Dedifferentiated amniotic fluid mesenchymal stem cell (primary cell): Measurements from ENCODE around the gene KLHL42.
"Not testable (repeated sequence)": the region's sequence is repeated elsewhere in the genome, so short reads cannot be mapped to it uniquely, and the experiment has no call there.

Source experiments
- DNase-seq: peaks from one replicate; pipeline ENCODE4 v3.0.0-alpha.2; 2016; ENCODE audit errors: extremely low spot score

KLHL42 gene

DNA sequence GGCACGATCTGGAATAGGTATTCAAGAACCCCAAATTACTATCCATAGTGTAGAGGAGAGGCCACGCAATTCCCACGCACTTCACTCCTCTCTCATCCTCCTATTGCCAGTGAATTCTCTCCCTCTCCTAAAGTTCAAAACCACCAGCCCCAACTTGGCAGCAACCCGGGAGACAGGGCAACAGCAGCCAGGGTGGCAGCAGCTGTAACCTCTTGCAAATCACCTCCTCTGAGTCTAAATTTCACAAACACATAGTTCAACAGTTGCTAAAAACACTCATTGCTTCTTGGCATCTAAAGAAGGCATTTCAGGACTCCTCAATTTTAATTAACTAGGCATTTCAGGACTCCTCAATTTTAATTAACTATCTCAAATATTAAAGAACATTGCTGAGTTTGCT lies 37.7 kb downstream of the KLHL42 start:
- no peak for DNase-seq

DNA sequence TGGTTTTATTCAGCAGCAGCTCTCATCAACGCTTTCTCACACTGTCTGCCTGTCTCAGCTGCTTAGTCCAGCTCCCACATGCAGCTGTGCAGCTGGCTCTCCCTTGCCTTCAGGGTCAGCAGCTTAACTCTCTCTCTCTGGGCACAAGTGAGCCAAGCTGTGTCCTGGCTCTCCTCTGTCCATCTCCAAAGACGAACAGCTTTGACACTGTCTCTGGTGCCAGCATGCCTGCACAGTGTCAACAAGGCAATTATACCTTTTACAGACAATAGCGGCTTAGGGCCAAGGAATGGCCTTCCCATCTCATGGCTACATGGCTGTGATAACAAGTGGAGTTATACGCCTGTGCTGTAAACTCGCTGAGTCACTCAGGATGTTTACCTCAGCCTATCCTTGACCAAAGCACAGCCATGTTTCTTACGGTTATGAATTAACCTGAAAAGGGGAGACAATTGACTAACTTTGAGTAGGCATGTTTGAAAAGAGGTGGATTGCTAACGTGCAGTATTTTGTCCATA lies 38.4 kb downstream of the KLHL42 start:
- no peak for DNase-seq

DNA sequence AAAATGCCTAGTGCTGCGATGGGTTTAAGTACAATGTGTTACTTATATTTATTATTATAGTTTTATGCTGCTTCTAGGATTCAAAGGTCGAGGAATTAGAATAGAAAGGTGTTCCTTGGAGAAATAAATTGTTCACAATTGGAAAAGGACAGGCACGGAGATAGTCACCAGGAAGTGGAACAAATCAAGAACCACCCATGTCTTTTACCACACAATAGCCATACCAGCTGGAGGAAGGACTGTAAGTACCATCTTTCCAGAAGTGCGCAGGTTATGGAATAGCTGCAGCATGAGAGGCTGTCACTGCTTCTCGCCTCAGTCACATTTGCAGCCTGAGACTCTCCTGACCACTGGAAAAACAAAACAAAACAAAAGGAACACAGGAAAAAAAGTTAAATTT lies 40.5 kb downstream of the KLHL42 start:
- DNase-seq: no peak

DNA sequence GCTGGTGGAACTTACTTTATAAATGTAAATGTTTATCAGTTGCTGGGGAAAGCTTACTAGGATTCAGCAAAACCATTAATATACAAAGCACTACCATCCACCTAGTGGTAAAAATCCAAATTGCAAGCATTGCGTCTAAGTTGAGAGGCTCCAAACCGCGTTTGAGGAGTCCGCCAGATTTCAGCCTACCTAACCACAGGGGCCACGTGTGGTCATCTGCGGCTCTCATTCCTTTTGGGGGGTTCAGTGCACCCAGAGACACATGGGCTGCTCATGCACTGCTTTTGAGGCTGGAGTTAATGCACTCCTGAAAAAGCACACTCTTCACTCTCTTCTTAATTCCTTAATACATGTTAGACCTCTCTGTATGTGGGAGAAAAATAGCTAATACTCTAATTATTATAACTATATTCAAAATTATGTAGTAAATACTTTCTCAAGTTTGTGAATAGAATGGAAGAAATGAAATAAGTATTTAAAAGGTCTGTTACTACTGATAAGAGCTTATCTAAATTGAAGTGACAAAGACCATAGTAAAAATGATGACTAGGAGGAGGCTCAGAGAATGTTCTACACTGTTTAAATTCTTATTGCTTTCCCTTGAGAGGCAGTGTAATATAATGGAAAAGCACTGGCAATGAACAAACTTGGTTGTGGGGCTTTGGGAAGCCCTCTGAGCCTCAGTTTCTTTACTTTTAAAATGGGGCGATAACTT lies 41.4 kb downstream of the KLHL42 start:
- peak; percentile 80 for DNase-seq

DNA sequence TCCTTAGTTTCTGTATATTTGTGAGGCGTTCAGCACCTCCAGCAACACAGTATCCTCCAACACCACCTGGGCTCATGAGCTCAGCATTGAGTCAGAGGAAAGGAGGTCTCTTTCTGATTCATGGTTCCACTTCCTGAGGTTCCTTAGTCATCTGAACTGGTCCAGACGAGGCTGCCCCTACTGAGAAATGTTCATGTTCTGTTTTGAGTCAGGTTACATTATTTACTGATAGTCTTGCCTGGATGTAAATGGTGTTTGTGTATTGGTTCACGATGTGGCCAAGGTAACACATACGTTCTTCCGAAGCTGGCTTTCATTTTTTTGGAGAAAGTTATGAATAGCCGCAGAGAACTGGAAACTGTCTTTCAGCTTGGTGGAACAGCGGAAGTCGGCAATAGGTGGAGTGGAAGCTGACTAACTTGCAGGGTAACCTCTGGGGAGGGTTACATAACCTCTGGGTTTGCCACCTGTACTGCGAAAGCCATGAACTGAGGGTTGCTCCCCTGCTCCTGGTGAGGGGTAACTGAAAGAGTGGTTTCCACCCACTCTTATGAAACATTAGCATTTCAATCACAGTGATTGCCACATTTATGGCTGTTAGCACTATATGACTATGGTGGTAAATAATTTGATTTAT lies 42.2 kb downstream of the KLHL42 start:
- DNase-seq: no peak

DNA sequence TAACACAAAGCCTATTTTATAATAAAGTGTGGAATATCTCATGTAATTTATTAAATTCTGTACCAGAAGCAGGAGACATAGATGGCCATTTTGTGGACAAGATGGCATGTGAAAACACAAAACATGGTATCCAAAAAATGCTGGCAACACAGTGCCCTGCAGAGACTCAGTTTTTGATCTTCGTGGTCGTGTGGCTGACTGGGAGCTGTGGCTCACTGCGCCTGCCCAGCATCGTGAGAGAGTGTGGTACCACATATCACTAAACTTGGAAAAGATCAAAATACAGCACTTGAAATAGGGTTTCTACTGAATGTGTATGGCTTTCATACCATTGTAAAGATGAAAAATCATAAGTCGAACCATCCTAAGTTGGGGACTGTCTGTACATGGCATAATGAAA lies 43.0 kb downstream of the KLHL42 start:
- DNase-seq: no peak

DNA sequence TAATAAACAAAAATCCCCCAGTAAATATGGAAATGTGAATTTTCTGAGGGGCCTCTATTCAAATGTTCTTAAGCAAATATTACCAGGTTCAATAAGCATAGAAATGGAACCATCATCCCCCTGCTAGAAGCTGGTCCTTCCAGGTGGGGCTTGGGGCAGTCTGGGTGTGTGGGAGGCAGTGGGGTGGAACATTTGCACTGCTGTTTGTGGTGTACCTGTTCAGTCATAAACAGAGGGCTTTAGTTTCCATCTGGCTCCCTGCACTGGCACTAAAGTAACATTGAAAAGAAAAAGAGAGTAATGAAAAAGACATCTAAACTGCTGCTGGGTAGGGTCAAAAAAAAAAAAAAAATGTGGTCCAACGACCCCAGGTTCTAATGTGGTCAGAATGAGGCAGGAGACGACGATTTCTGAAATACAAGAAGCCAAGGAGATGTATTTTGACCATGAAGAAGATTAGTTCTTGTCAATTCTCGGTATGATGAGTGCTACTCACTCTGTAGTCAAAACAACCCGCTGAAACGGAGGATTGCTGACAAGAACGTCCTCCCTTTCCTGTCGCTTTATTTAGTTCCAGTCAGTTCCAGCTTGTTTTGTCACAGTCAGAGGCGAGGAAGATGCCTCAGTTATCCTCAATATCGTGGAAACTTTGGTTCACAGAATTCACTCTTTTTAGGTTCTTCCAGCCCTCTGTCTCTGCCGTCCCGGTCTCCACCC lies 44.3 kb downstream of the KLHL42 start:
- no peak for DNase-seq

DNA sequence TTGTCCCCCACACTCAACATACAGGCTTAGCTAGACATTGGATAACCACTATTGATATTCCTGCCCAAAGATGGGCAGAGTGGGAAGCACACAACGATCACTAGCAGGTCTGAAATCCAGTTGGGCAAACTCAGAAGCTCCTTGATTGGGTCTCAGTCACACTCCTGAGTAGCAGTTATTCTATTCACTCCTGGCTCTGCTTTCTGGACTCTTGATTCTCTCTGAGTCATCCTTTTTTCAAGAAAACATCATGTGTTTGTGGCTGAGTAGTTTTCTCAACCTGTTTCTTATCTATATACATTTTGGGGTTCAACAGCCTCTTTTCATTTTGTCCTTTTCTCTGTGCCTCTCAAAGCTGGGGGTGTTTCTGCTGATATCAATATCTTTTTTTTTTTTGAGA lies 46.0 kb downstream of the KLHL42 start:
- DNase-seq: no peak

DNA sequence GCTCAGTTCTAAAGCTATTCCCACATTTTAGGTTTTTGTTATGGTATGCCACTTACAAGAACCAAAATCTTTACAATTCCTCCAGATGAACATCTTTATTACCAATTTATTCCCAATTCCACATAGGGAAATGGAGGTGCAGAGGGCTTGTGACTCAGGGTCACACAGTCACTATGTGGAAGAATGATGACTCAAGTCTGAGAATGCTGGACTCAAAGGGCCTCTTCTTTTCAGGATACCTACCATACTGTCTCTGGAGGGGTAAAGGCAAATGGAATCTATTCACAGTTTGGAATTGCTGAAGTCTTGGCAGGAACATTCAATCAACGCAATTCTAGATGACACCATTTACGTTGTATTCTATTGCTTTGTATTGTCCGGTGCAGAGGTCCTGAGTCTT lies 48.2 kb downstream of the KLHL42 start:
- DNase-seq: no peak

DNA sequence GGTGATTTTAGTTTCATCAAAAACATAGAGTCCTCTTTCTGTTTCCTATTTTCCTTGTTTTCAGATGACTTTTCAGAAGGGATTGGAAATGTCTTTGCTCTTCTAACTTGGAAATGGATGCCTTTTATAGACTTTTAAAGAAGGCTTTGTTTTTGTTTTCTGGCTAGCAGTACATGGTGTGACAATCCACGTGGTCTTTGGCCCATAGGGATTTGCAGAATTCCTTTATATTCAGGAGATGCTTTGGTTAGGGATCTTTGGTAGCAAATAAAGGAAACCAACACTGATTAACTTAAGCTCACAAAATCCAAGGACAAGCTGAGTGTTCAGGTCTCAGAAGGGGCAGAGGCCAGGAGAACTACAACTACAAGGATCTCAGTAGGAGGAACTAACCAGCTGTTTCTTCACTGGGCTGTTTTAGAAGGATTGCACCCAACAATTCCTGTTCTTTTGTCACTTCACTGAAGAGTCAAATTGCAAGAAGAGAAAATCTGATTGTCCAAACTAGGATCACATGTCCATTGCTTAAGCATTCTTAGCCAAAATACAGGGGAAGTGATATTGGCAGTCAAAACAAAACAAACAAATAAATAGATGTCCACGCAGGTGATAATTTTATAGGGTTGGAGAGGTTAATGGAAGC lies 58.6 kb downstream of the KLHL42 start:
- no peak for DNase-seq

DNA sequence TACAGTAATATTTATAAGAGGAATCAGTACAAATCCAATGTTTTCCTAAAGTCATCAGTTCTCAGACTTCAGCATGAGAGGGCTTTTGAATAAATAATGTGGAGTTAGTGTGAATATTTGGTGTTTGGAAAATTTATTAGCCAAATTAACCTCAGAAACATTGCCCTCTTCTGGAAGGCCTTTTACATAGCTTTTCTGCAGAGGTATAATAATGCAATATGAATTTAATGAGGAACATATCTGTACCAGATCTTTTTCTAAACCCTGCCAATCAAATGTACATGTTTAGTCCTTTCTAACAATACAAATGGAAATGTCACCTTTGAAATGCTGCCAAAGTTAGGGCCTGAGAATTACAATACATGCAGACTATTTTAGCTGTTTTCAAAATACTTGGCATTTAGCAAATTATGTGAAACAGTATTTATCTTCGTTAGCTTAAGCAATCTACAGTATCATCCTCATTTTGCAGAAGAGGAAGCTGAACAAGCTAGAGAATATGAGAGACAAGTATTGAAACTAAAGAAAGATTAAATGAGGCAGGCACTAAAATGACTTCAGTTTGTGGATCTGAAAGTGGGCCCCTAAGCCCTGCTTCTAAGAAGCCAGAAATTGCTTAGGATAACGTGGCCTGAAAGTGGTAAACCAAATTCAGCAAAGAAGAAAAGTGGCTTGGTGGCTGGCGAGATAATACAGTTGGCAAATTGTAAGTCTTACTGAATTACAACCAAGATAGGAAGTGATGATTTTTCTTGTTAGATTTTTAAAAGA lies 60.4 kb downstream of the KLHL42 start:
- no peak for DNase-seq

DNA sequence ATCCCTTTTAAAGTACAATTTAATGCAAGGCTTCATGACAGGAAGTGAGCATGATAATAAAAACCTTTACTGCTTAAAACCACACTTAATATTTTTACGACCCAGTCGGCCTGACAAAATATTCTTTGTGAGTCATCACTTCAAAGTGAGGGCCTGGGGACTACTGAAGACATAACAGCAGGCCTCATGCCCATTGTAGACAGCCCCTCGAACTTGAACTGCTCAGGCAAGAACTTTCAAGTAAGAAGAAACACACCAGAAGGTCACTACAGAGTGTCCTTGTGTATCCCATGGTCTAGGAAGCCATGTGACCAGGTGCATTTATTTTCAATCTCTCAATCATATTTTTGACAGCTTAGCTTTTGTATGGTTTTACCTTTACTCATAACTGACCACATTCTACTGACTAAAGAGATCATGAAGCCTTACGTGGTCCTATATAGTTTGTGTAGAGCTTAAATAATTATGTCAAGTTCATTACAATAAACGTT lies 61.4 kb downstream of the KLHL42 start:
- no peak for DNase-seq

DNA sequence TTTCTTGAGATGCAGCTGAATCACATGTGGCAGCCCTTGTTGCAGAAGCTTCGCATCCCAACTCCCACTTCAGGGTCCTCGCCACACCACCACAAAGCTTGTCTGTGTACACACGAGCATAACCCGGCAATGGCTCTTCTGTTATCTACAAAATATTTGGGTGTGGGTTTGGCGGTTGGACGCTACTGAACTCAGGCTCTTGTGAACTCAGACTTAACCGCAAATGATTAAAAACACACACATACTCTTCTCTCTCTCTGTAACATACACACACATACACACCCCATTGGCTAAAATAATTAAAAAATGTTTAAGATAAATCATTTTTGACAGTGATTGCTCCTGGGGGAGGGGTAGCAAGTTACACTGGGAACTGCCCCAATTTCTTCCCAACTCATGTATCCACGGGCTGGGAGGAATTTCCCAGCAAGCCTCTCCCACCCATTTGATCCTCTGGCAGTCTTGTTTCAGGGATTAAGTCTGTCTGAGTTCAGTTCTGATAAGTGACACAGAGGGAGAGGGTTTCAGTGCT lies 63.7 kb downstream of the KLHL42 start:
- peak; percentile 69 for DNase-seq

DNA sequence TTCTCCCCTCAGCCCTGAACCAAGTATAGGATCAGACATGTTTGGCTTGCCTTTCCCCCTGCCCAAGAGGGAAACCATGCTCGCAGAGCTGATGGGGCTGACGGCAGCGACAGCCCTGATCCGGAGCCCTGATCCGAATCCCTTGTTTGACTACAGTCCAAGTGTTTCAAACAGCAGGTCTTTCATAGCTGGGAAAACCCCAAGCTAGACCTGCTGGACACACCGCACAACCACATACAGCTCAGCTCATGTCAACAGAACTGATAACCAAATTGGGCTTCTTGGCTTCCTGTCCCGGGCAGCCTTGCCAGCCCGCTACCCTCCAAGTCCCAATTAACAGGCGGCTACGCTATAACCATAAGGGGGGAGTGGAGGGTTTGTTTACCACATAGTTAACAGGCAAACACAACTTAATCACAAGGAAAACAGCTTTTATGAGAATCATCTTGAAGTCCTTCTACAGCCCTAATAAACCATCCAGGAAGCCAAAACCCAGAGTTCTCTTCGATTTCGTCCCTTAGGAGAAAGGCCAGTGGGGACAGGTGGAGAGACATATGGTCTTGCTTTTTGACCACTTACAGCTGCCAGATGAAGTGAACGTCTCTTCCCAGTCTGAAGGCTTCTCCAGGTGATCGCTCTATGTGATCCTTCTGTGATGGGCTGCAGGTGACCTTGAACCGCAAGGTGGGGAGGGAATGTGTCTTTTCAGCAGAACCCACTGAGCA lies 64.5 kb downstream of the KLHL42 start:
- DNase-seq: no peak

DNA sequence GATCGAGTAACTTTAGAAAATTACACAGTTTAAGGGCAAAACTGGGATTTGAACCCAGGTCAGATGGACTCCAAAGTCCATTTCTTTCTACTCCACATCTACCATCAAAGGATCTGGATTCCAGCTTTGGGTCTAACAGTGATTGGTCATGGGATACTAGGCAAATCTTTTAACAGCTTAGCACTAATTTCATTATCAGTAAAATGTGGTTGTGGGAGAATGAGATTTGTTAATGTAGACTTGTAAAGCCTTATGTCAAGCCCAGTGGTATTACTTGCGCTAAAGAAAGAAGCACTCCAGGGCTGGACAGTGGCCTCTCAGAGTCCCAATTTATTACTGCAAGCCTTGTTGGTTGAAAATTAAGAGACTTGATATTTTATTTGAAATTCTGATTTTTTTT lies 65.2 kb downstream of the KLHL42 start:
- DNase-seq: no peak

DNA sequence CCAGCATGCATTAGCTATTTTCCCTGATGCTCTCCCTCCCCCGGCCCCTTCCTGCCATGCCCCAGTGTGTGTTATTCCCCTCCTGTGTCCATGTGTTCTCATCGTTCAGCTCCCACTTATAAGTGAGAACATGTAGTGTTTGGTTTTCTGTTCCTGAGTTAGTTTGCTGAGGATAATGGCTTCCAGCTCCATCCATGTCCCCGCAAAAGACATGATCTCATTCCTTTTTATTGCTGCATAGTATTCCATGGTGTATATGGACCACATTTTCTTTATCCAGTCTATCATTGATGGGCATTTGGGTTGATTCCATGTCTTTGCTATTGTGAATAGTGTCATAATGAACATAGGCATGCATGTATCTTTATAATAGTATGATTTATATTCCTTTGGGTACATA lies 65.7 kb downstream of the KLHL42 start:
- not testable (repeated sequence) for DNase-seq

DNA sequence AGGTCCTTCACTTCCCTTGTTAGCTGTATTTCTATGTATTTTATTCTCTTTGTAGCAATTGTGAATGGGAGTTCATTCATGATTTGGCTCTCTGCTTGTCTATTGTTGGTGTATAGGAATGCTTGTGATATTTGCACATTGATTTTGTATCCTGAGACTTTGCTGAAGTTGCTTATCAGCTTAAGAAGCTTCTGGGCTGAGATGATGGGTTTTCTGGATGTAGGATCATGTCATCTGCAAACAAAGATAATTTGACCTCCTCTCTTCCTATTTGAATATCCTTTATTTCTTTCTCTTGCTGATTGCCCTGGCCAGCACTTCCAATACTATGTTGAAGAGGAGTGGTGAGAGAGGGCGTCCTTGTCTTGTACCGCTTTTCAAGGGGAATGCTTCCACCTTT lies 67.3 kb downstream of the KLHL42 start:
- not testable (repeated sequence) for DNase-seq

DNA sequence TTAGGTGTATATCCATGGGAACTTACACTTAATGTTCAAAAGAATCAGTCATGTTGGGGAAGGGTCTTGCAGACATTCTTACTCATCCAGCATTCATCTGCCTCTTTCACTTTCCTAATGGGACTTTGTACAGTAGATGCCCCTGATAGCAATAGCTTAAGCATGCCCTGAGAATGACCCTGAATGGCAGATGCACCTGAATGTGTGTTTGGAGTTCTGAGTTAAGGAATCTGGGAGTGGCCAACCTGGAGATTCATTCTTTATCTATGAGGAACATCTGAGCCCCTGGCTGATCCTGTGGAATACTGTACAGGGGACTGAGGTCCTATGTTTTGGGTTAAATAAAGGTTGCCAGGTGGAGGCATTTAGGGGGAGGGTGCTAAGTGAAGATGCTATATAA lies 71.3 kb downstream of the KLHL42 start:
- DNase-seq: no peak

DNA sequence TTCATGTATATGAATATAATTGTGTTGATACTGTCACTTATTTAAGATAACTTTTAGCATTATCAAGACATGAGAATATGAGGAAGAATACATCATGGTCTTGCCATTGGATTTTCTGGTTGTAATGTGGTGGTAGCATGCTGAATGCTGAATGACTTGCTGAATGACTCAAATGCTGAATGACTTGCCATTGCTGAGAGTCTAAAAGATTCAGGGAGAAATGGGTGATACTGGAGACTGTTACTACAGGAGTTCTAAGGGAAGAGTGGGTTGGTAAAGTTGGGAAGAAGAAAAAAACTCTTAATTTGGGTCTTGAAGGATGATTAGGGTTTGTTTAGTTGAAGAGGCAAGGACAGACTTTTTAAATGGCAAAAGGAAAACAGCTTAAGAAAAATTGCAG lies 72.1 kb downstream of the KLHL42 start:
- no peak for DNase-seq
